Activated T-cell treated with anti-CD3 and anti-CD28 coated beads for 1 hour (primary cell): ENCODE measurements around the gene SNAPC5.
"Not testable (repeated sequence)": the region's sequence is repeated elsewhere in the genome, so short reads cannot be mapped to it uniquely, and the experiment has no call there.

ENCODE experiments used
- DNase-seq: peaks from one replicate; pipeline ENCODE4 v3.0.0-alpha.2; 2020; ENCODE audit warnings: low read depth

Gene SNAPC5, protein sequence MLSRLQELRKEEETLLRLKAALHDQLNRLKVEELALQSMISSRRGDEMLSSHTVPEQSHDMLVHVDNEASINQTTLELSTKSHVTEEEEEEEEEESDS

DNA sequence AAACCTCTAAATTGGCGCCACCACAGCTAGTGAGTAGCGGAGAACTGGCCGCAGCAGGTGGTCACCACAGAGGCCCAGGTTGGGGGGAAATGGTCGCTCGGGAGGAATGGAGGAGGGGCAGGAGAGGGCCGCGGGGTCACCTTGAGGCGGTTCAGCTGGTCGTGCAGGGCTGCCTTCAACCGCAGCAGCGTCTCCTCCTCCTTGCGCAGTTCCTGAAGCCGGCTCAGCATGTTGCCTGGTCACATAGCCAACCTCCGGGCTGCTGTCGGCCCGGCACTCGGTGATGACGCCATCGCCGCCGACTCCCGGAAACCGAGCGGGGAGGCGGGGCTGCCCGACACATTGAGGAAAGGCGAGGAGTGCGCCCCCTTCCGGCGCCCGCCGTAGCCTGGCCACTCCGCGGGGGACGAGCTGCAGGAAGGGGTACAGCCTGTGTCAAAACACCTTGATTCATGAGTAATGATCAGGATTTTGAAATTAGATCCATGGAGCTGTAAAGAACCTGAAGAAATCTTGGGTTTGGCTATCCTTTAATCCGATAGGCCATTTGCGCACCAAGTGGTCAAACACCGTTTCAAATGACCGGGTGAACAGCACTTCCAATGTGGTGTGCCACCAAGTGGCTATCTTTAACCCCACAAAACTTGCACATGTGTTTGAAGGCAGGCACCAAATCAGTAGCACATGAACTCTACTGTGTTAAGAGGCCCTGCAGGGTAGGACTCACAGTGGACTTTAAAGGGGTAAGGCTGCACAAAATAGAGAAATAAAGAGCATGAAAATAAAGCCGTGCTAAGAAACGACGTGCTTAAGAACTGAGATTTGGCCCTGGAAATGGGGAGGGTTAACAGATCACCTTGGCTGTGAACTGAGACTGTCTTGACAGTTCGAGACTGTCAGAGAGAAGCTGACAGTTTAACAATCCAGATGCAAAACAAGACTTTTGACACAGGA is at the start of gene SNAPC5:
Gene SNAPC5, minus strand, starts transcription at position 261 of the 954 bp plus-strand sequence. Its CDS starts 31 bp downstream, at position 230.
- peak; percentile 97 for DNase-seq

DNA sequence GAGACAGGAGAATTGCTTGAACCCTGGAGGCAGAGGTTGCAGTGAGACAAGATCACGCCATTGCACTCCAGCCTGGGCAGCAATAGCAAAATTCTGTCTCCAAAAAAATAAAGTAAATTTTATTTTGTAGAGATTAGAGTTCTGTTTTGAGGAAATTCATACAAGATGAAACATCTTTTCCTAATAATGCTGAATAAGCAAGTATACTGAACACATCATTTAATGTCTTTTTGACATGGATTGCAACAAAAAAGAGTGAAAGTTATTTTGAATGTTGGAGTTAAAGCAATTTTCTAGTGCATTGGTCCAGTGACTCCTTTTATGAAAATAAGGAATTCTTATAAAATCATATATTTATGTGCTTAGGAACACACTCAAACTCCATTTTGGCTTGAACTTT is 47.7 kb upstream of the SNAPC5 start:
- DNase-seq = no peak

DNA sequence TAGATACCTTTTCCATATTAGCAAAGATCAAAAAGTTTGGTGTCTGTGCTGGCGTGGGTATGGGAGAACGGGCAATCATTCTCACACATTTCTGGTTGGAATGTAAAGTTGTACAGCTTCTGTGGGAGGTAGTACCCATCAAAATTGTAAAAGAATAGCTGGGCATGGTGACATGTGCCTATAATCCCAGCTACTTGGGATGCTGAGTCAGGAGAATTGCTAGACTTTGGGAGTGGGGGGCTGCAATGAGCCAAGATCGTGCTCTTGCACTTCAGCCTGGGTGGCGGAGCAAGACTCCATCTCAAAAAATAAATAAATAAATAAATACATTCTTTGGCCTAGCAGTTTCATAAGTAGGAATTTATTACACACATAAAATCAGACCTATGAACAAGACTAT is 45.3 kb upstream of the SNAPC5 start:
- no peak for DNase-seq

DNA sequence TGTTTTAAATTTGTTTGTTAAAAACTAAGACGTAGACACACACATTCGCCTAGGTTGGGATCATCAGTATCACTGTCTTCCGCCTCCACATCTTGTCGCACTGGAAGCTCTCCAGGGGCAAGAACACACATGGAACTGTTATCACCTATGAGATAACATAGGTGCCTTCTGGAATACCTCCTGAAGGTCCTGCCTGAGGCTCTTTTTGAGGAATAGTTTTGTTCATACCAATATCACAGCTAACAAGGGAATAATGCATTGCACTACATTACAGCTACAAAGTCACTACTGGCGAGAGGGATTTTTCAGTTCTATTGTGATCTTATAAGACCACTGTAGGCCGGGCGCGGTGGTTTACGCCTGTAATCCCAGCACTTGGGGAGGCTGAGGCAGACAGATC is 37.5 kb upstream of the SNAPC5 start:
- DNase-seq = no peak

DNA sequence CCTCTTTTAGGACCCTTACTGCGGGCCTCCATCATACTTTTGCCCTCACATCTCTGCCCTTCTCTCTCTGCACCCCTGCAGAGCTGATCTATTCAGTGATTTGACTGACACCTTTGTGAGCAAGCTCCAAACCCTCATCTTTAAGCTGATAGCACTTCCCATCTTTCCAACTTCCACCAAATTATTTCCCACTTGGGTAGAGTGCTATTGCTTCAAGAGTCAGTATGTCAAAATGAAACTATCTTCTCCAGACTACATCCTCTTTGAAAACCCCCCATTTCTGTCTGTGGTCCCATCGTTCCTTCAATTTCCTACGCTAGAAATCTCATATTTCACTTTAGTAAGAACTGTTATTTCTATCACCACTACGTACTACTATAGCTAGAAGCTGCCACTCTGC is 27.3 kb upstream of the SNAPC5 start:
- no peak for DNase-seq

DNA sequence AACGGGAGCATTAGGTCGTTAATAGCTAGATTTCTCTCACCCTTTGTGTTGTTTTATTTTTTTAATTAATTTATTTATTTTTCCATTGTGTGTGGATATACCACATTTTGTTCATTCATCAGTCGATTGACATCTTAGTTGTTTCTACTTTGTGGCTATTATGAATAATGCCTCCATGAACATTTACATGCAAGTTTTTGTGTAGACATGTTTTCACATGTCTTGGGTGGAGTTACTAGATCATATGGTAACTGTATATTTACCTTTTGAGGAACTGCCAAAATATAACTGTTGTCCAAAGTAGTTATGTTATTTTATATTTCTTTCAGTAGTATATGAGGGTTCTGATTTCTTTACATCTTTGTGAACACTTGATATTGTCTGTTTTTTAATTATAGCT is 26.4 kb upstream of the SNAPC5 start:
- DNase-seq = no peak

DNA sequence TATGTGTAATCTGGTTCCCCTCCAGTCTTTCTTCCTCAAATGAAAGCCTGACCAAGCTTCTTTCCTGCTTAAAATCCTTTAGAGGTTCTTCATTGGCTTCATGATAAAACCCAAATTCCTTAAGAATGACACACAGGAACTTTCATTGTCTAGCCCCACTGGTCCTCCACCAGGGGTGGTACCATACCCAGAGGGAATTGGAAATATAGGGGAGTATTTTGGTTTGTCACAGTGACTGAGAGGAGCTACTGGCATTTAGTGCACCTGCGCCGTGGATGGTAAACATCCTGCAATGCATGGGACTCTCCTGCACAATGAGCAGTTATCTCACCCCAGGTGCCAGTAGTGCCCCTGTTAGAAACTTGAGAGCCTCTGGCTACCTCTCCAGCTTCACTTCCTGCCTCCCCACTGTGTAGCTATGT is 18.4 kb upstream of the SNAPC5 start:
- no peak for DNase-seq

DNA sequence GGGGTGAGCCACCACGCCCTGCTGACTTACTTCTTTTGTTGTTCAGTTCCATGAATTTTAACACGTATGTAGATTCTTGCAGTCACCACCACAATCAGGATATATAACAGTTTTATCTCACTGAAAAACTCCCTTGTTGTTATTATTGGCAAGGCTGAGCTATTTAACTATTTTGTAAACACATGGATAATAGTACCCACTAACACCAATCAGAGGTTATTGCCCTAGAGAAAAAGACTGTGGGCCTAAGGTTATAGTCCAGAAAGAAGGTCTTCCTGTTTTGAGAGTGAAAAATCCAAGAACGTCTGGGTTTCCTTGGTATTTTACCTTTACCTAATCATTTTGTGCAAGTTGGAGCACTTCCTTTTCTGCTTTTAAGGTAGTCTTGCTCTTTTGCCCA is 17.0 kb upstream of the SNAPC5 start:
- DNase-seq = no peak

DNA sequence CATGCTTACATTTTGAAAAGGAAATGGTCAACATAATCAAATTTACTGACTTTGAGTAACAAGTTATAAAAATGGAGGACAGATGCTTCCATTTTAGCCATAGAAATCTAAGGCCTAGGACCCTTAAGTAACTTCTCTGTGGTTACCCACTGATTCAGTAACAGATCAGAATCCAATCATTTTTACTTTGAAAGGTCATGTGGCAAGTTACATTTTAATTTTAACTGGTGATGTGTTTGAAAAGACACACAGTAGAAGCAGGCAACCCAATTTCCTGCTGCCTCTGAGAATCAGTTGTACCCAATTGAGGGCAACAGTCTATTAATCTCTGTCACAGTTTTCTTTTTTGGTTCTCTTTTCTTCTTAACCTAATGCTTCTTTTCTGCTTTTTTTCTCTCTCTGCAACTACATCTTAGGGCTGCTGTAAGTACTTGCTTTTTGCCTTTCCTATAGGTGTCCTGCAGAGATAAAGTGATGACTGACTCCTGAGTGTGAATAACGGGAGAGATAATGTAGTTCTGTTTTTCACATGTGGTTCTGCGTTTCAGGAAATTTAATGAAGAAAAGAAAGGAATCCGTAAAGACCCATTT is 10.8 kb upstream of the SNAPC5 start:
- DNase-seq = no peak

DNA sequence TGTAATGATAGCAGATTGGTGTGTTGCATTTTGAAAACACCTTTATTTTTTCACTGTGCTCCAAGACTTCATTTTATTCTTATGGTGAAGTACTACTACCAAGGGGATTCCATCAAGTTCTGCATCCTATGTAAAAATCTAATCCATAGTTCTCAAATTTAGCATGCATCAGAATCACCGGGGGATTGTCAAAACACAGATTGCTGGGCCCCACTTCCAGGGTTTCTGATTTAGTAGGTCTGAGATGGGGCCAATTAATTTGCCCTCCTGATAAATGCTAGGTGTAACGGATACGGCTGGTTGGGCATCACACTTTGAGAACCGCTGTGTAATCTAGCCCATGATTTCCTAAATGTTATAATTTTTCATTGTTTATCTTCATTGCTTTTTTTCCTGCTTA is 8.3 kb upstream of the SNAPC5 start:
- no peak for DNase-seq

DNA sequence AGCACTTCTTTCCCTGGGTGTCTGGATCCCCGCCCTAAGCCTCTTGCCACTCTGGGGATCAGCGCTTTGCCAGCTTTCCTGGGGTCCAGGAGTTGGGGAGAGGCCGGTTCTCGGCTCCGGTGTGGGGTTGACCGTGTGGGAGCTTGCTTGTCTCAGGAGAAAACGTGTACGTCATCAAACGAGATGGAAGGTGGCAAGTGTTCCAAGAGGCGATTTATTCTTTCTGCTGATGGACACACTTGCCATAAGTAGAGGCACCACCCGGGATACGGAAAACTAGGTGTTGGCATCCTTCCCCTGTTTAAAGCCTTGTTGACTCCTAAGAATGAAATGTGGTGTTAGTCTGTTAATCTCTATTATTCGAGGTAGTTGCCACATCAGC is 7.9 kb upstream of the SNAPC5 start:
- no peak for DNase-seq

DNA sequence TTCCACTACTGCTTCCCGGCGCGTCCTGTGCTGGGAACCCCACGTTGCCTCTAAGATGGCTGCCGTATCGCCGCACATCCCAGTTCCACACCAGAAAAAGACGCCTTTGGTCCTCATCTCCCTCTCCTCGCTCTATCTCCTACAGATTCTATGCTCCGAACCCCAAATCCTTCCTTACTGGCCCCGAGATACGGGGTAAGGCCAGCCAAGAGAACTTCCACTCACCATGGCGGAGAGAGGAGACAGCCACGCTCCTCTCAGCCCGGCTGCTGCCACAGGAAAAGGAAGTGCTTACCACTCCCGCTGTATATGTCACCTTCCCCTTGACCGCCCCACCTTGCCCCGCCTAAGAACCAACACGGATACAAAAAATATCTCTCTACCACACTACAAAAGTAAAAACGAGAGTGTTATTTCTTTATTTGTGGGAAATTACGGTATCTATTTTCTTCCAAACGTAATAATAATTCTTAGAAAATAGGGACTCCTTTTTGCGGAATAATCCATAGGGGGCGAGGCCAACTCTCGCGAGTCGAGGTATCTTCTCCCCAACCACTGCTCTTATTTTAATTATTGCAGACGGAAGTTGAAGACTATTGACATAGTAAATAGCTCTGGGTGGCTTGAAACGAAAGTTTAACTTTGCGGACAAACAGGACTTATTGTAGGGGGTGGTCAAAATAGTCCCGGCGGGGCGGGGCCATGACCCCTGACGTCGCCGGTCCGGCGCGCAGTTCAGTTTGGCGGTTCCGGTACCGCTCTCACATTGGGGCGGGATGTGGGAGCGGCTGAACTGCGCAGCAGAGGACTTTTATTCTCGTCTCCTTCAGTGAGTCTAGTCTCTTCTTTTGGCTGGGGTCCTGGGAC is 7.2 kb upstream of the SNAPC5 start, which contains the start of the genes RPL4 and ZWILCH:
Gene RPL4, minus strand, starts transcription at position 293 of the 867 bp plus-strand sequence. Its CDS starts 65 bp downstream, at position 228.
Gene ZWILCH, plus strand, starts transcription at position 764 of the 867 bp plus-strand sequence. Its CDS starts 13 bp downstream, at position 777.
- DNase-seq = peak; percentile 69

DNA sequence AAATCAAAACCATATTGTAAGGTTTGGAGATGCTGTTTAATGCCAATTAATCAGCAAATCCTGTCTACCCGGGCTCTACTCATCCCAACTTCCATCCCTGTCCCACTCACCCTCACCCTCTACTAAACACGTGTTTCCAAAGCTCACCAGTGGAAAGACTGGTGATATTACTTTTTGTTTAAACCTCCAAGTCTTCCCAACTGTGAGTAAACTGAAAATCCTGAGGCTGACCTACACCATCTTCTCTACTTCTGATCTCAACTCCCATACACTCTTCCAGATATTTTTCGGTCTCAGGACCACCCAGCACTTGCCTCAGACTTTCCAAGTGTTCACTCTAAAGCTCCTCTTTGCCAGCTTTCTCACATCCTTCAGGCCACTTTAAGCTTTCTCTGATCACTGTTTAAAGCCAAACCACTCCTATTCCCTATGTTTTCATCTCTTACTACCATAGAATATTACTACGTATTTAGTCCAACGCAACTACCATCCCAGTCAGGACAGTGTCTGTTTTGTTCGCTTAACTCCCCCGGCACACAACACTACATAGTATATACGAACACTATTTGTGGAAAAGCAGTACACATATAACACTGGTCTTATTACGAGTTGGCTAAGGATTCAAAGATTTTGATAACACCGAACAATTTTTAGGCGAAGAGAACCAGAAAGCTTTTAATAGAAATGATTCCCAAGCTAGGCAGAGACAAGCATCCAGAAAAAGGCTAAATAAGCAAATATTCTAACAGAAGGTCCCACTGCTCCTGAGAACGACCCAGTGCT is 6.4 kb upstream of the SNAPC5 start:
- DNase-seq = no peak

DNA sequence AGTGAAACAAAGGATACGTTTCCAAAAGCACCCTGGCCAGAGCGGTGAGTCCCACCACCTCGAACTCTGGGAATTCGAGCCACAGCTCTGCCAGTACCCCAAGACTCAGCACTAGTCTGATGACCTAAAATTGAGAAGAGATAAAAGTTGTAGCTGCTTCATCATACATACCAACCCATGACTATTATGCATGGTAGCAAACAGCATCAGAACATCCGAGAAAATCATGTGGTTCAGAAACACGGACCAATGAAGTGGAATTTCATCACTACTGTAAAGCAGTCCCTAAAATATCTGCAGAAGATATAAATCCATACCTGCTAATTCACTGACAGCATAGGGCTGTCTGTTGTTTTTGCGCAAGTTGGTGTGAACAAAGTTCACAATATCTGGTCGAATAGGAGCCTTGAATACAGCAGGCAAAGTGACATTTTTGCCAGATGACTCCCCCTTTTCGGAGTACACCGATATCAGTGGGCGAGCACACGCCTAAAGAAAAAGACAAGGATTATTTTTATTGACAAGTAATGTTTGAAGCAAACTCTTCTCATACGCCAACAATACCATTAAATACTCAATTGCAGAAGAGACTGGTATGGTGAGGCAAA is 5.6 kb upstream of the SNAPC5 start:
- DNase-seq = not testable (repeated sequence)

DNA sequence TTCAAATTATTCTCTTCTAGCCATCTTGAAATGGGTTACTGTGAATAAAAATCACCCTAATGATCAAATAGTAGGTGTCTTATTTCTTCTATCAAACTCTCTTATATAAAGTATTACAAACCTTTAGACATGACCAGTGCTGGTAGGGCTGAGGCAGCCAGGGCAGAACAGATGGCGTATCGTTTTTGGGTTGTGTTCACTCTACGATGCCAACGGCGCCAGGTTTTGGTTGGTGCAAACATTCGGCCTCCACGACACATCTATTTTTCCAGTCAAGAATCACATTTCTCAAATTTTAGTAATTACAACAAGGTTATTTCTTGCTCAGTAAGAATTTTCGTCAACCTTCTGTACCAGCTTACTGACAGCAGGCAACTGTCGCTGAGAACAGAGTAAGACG is 4.9 kb upstream of the SNAPC5 start:
- DNase-seq = no peak

DNA sequence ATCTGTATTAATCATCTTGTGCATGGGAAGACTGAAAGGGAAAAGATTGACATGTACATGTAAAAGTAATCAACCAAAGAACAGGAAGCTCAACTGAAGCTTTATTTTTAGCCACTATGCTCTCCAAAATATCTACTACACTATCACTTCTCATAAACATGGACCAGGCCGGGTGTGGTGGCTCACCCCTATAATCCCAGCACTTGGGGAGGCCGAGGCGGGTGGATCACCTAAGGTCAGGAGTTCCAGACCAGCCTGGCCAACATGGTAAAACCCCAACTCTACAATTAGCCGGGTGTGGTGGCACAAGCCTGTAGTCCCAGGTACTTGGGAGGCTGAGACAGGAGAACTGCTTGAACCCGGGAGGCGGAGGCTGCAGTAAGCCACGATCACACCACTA is 2.8 kb upstream of the SNAPC5 start:
- DNase-seq = not testable (repeated sequence)

DNA sequence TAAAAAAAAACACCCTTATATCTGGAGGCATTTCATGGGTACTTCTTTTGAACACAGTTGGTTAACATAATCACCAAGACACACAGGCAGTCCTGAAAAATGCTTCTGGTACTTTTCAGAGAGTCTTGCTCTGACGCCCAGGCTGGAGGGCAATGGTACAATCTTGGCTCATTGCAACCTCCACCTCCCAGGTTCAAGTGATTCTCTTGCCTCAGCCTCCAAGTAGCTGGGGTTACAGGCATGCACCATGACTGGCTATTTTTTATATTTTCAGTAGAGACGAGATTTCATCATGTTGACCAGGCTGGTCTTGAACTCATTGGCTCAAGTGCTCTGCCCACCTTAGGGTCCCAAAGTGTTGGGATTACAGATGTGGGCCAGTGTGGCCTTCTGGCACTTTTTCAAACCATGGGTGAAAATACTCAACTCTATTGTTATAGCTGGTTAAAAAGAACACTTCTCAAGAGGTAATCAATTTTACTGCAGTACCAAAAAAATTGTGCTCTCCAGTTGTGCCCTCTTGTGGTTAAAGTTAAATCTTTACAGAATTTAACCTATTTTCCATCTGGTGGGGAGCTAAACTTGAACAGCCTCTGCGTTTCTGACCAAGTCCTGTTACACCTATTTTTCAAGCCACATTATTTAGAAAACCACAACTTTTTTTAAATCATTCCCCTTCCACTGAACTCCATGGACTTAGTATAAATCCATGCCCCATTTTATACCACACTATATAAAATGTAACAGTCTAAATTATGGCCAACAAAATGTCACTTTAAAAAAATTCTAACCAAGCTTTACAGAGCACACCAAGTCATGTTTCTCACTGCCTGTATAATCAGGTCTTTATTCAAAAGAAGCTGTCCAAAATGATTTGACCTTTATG is 1.2 kb upstream of the SNAPC5 start:
- DNase-seq = no peak

DNA sequence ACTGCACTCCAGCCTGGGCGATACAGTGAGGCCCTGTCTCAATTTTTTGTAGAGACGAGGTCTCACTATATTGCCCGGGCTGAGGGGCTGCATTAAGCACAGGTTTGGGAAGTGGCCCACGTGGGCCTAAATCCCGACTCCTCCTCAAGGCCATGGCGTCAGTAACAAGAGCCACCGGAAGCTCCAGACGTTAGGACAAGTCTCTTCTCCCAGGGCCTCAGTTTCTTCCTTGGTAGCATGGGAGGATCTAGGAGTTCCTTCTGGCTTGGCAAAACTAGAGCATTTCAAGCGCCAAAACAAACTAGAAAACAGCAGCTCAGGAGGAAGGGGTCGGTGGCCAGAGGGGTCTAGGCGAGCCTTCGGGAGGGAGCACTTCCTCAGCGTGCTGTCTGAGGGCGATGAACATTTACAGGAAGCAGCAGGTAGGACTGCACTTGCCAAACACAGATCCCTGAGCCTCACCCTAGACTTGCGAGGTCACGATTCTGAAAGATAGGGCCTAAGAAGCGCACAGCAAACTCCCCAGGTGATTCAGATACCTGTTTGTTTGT is 536 bp downstream of the SNAPC5 start:
- no peak for DNase-seq

DNA sequence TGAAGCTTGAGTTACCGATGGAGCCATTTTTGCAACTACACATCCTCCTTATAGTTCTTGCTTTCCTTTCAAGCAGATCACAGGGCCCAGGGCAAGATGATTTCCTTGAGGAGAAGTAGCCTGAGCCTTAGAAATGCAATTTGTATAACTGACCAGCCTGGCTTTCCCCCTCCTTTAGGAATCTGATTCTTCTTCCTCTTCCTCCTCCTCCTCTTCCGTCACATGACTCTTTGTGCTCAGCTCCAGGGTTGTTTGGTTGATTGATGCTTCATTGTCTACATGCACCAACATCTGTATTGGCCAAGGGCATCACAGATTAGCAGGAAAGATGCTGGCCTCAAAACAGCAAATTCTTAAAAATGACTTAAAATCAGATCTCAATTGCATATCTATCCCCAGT is 3.3 kb downstream of the SNAPC5 start:
- no peak for DNase-seq
